PC-9 (cell line): Measurements from ENCODE around the gene KITLG.

Source experiments
- CTCF ChIP-seq: fragments of 200-600 bp; sonication (generic); conservative IDR thresholded peaks from 2 replicates; pipeline ENCODE4 v1.6.1; 2017; ENCODE audit warnings: mixed run types, antibody characterized with exemption, mild to moderate bottlenecking, moderate library complexity
- EZH2 ChIP-seq: fragments of 200-600 bp; sonication (generic); IDR thresholded peaks from 2 replicates; pipeline ENCODE4 v1.8.0; 2017; ENCODE audit warnings: antibody characterized with exemption, low read depth

GRCh38 chr12:88571543-88571942 is 8.7 kb downstream of the KITLG start:
- TF ChIP-seq CTCF (no peak), EZH2 (no peak)
